ENCODE data around the gene FBXL20.

DNA sequence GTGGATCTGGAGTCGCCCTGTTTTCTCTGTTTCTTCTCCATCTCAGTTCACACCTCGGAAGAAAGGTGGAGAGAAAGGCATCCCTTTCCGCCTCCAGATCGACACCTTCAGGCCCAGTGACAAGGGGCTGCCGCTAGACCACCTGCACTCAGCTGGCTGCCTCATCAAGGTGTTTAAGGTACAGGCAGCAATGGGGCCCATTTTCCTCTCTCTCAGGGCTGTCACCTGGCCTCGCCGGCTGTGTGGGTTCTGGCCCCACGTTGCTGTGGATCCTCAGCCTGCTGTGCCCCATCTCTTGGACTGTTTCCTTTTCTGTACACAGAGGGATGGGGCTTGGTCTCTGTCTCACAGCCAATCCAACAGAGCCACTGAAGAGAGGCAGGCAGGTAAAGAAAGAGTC lies 158.3 kb downstream of the FBXL20 start:
- TF ChIP-seq SNAI2 (CRISPR knock-in tag; IDR thresholded peaks at IDR 0.05): no peak
- TF ChIP-seq RARB (CRISPR knock-in tag; IDR thresholded peaks at IDR 0.05): no peak
- no peak for TF ChIP-seq PPARA (CRISPR knock-in tag; IDR thresholded peaks at IDR 0.05; ENCODE audit: borderline replicate concordance)
- no peak for TF ChIP-seq ISL1 (CRISPR knock-in tag; IDR thresholded peaks at IDR 0.05)
- no peak for TF ChIP-seq ZC3H10 (CRISPR knock-in tag; IDR thresholded peaks at IDR 0.05)
- TF ChIP-seq, protein P1, sequence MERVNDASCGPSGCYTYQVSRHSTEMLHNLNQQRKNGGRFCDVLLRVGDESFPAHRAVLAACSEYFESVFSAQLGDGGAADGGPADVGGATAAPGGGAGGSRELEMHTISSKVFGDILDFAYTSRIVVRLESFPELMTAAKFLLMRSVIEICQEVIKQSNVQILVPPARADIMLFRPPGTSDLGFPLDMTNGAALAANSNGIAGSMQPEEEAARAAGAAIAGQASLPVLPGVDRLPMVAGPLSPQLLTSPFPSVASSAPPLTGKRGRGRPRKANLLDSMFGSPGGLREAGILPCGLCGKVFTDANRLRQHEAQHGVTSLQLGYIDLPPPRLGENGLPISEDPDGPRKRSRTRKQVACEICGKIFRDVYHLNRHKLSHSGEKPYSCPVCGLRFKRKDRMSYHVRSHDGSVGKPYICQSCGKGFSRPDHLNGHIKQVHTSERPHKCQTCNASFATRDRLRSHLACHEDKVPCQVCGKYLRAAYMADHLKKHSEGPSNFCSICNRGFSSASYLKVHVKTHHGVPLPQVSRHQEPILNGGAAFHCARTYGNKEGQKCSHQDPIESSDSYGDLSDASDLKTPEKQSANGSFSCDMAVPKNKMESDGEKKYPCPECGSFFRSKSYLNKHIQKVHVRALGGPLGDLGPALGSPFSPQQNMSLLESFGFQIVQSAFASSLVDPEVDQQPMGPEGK (CRISPR knock-in tag; IDR thresholded peaks at IDR 0.05; ENCODE audit: borderline replicate concordance): no peak
- no peak for TF ChIP-seq ZNF8 (CRISPR knock-in tag; IDR thresholded peaks at IDR 0.05)
- no peak for TF ChIP-seq ARNTL (CRISPR knock-in tag; IDR thresholded peaks at IDR 0.05; ENCODE audit: borderline replicate concordance, low read depth)
- no peak for TF ChIP-seq ZNF565 (CRISPR knock-in tag; conservative IDR thresholded peaks at IDR 0.05; ENCODE audit: low read depth)
- TF ChIP-seq, protein P2, sequence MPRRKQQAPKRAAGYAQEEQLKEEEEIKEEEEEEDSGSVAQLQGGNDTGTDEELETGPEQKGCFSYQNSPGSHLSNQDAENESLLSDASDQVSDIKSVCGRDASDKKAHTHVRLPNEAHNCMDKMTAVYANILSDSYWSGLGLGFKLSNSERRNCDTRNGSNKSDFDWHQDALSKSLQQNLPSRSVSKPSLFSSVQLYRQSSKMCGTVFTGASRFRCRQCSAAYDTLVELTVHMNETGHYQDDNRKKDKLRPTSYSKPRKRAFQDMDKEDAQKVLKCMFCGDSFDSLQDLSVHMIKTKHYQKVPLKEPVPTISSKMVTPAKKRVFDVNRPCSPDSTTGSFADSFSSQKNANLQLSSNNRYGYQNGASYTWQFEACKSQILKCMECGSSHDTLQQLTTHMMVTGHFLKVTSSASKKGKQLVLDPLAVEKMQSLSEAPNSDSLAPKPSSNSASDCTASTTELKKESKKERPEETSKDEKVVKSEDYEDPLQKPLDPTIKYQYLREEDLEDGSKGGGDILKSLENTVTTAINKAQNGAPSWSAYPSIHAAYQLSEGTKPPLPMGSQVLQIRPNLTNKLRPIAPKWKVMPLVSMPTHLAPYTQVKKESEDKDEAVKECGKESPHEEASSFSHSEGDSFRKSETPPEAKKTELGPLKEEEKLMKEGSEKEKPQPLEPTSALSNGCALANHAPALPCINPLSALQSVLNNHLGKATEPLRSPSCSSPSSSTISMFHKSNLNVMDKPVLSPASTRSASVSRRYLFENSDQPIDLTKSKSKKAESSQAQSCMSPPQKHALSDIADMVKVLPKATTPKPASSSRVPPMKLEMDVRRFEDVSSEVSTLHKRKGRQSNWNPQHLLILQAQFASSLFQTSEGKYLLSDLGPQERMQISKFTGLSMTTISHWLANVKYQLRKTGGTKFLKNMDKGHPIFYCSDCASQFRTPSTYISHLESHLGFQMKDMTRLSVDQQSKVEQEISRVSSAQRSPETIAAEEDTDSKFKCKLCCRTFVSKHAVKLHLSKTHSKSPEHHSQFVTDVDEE (CRISPR knock-in tag; IDR thresholded peaks at IDR 0.05): no peak
- no peak for TF ChIP-seq ZFP3 (CRISPR knock-in tag; IDR thresholded peaks at IDR 0.05)
